HG03280 (cell line): Measurements from ENCODE around the gene KAT2B.
A peak's percentile ranks its signal among the peaks of the same experiment; 100 is the strongest.

Source experiments
- ATAC-seq: cut with Tn5 transposase; IDR thresholded peaks from one replicate; pipeline ENCODE4 v1.9.1; 2021; ENCODE audit warnings: mild to moderate bottlenecking, moderate library complexity; ENCODE audit not compliant: unreplicated experiment

KAT2B gene

GRCh38 chr3:20141316-20141715, 101.1 kb downstream of the KAT2B start:
- ATAC-seq: no peak

DNA sequence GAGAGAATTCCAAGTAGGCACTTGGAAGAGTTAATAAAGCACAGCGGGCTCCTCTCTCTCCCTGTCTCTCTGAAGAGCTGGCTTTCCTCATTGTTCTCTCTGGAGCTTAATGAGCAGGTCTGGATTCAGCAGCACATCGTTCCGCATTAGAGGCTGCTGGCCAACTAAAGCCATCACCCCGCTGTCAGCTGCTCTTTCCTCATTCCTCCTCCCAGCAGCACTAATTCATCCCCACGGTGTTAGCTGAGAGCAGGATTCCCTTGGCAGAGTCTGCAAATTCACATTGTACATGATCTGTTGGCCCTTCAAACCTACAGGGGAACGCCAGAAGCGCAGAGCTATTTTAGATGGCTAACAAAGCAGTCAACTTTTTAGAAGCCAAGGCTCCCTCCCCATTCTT, 101.6 kb downstream of the KAT2B start:
- no peak for ATAC-seq

DNA sequence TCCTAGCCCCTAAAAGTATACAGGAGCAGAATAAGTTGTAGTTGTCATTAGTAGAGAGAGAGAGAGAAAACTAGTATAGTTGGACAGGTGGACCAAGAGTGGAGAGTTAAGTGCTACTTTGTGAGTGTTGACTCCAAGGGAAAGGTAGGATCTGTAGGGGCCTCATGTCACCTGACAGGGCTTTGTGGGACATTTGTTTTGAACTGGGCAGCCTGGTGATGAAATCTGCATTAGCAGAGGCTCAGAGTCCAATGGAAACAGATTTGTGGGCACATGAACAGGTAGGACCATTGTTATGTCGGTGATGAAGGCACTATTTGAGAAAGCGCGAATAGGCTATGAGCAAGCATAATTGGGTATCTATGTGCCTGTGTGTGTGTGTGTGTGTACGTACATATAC, 102.3 kb downstream of the KAT2B start:
- ATAC-seq: no peak

GRCh38 chr3:20143519-20143918, 103.3 kb downstream of the KAT2B start:
- no peak for ATAC-seq

DNA sequence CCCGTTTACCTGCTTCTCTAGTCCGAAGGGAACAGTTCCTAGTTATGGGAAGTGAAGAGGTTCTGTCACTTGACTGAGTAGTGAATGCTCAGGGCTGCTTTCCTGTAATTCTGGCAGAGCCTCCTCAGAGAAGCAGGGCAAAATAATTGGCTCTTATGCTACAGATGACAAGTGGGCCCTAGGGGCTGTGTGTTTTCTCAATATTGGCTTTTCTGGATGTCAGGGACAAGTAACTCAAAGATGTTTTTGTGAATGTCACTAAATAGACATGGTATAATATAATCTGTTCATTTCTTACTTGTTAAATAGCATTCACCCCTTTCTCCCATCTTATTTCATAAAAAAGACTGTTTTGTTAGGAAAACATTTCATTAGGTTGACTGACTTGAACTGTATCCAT, 105.6 kb downstream of the KAT2B start:
- ATAC-seq: no peak

- ATAC-seq: no peak
Measured at GRCh38 chr3:20146301-20146700, 106.1 kb downstream of the KAT2B start.

- ATAC-seq: no peak
Measured at GRCh38 chr3:20147361-20147760, 107.1 kb downstream of the KAT2B start.

DNA sequence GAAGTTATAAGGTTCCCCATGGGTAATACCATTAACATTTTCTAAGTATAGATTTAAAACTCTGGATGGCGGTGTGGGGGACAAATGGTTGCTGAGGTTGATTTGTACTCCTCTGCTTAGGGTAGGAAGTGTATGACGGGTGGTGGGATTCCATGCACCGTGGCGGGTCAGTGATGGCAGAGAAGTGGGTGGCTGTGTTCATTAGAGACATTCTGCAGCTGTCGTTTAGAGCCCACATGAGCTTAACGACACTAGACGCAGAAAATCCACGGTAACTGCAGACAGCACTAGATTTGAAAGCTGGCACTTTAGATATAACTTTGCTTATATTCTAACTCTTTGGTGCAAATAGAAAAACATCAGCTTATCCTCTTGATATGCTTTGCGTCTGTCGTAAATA, 108.2 kb downstream of the KAT2B start:
- no peak for ATAC-seq

- ATAC-seq: no peak
Measured at GRCh38 chr3:20154078-20154477, 113.8 kb downstream of the KAT2B start.

GRCh38 chr3:20154928-20155327, 114.7 kb downstream of the KAT2B start:
- no peak for ATAC-seq

DNA sequence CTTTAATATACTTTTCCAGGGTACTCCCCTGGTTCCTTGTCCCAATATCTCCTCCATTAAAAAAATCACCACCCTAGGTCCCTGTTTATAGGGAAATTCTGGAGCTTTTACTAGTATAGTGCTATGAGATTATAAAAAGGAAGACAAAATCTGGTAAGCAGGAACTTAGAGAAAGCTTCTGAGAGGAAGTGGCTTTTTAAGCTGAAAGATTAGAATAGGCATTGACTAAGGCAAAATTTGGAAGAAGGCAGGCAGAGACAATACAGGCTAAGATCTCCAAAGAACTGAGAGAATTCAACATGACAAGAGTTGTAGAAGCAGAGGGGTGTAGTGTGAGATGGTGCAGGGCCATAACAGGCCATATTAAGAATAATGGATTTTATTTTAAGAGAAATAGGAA, 120.0 kb downstream of the KAT2B start:
- ATAC-seq: no peak

DNA sequence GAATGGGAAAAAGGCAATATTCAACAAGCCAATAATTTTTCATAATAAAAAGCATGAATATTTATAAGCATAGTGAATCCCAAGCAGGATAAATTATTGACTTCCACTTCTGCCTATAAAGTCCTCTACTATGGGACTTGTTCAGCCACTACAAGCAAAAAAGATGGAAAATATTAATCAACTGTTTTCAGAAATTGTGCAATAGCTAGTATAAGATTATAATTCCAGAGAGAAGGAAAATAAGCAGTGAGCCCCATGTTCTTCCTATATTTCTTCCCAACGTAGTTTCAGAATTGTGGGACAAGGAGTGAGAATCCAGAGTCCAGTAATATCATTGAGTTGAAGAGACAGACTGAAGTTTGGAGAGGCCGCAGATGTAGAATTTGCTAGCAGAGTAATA, 121.5 kb downstream of the KAT2B start:
- no peak for ATAC-seq

- no peak for ATAC-seq
Measured at GRCh38 chr3:20173844-20174410, 133.7 kb downstream of the KAT2B start.

- no peak for ATAC-seq
Measured at GRCh38 chr3:20181276-20181675, 141.0 kb downstream of the KAT2B start.

DNA sequence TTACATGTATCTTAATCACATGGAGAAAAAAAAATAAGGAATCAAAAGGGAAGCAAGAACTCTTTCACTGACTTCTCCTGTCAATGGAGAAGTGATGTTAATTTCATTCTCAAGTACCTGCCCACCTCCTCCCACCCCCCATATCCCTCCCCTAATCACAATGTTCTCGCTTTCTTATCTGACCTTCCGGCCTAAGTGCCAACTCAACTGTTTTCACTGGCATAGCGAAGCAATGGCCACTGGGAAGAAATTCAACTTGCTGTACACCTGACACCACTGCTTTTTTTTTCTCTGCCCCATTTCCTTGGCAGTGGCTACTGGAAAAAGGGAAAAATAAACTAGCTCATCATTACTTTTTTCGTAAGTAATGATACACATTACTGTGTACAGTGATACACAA, 142.0 kb downstream of the KAT2B start:
- no peak for ATAC-seq

DNA sequence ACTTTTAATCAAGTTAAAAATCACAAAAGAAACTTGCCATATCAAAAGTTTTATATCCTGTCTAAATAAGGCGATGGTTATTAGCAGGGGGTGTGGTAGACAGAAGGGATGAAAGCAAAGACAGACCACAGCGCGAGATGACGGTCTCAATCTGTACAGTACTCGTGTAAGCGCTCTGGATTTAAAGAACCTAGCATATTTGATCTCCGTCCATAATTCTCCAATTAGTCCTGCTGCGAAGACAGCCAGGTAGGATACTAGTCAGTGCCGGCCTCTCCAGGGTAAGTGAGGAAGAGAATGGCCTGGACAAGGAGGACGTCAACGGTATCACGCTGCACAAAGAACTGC, 145.1 kb downstream of the KAT2B start:
- ATAC-seq: peak; percentile 8

DNA sequence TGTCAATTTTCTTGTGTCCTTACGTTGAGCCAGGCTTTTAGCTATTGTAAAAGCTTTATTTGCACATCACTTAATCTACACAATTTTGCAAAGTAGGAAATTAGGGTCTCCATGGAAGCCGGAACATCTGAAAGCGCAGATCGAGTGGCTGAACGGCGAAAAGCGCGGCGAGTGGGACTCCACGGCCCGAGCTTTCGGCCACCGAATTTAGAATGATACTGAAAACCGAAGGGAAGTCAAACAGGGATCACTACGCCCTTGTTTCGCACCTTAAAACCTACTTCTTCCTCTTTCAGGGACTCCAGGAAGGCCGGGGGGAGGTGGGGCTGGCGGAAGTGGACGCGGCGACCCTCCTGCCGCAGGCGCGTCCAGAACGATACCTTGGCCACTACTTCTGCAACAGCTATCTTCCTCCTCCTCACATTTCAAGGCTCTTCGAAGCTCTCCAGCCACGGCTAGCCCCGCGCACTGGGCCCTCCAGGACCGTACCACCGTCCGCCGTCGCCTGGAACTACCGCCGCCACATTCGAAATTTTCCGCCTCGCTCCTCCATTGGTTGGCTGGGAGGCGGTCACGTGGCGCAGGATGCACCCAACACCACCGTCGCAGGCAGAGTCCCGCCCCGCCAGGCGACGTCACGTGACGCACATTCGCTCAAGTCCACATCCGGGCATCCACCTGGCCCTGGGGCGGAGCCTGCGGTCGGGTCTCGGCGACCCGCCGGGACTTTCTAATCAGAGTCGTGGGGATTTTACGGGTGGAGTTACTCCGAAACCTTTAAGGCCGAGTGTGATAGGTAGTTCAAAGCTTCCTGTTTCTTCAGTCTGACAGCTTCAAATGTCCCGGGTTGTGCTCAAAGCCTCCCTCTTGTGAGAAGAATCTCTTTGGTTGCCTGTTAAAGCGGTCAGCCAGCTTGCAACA, 145.7 kb downstream of the KAT2B start, which contains the start of gene SGO1:
Gene SGO1, minus strand, starts transcription at position 528 of the 921 bp plus-strand sequence. CDS start 2,179 bp downstream, outside the sequence.
- peak; percentile 97 for ATAC-seq

DNA sequence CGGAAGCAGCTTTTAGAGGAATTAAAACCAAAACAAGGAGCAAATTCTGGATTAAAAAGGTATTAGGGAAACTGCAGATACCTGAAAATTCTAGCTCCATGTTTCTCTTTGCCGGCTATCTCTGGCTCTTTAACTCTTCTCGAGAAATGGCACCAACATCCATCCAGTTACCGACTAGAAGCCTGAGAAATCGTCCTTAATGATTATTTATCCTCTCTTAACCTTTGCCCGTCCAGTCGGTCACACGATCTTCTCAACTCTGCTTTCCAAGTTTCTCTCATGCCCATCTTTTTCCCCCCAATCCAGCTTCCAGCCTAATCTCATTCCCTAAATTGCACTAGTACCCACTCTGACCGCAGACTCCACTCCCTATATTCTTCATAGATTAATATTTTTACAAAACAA, 146.4 kb downstream of the KAT2B start:
- ATAC-seq: peak; percentile 4

DNA sequence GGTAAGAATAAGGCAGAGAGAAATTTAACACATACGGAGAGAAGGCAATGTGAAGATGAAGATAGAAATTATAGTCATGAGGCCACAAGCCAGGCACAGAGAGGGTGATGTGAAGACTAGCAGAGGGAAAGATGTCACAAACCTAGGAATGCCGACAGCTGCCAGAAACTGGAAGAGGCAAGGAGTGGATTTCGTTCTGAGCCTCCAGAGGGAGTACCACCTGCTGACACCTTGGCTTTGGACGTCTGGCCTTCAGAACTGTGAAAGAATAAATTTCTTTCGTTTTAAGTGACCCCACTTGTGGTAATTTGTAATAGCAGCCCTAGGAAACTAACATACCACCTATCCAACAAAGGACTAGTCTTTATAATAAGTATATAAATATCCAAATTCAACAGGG, 150.7 kb downstream of the KAT2B start:
- no peak for ATAC-seq

DNA sequence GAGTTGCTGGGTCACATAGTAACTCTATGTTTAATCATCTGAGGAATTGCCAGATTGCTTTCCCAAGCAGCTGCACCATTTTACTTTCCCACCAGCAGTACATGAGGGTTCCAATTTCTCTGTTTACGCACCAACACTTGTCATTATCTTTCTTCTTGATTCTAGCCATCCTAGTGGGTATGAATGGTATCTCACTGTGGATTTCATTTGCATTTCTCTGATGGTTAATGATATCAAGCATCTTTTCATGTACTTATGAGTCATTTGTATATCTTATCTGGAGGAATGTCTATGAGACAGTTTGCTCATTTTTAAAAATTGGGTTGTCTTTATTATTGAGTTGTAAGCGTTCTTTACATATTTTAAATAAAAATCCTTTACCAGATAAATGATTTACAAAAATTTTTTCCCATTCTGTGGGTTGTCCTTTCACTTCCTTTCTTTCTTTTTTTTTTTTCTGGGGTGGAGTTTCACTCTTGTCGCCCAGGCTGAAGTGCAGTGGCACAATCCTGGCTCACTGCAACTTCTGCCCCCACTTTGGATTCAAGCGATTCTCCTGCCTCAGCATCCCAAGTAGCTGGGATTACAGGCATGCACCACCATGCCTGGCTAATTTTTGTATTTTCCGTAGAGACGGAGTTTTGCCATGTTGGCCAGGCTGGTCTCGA, 154.7 kb downstream of the KAT2B start:
- ATAC-seq: no peak

- ATAC-seq: no peak
Measured at GRCh38 chr3:20197775-20198174, 157.5 kb downstream of the KAT2B start.

- ATAC-seq: no peak
Measured at GRCh38 chr3:20201143-20201542, 160.9 kb downstream of the KAT2B start.
